Measurements from ENCODE around the gene OR13C4. TPM values are rescaled to one million over a fixed set of nuclear protein-coding genes. Genes with fewer than 3 reads are reported as not detected.

The OR13C4 gene
- total and polyA plus RNA-seq, 2 donors from 2014 or later: not detected

DNA sequence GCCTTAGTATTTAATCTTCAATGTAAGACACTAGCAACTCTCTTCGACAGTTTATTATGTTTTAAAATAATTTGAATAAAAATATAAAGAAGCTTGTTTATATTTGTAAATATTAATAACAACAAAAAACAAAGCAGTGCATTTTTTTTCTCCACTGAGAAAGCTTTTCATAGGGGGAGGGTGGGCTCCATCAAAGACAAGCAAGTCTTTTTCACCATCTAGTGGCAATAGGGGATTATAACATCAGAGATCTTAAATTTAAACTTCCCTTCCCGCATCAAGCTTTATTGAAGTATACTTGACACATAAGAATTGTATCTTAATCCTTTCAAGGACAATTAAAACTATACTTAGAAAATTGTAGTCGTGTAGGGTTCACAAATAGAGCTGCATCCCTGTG, 32.2 kb downstream of the OR13C4 start:
- no peak overlapping the region for H3K27ac ChIP-seq (ENCODE audit: low read depth in 2 of 2, low read length in 2 of 2)
- intact Hi-C loops (cut with DNase I): no loop called here
- H3K9ac ChIP-seq (ENCODE audit: low read length in 3 of 3): no peak overlapping the region
- TF ChIP-seq, protein P1, sequence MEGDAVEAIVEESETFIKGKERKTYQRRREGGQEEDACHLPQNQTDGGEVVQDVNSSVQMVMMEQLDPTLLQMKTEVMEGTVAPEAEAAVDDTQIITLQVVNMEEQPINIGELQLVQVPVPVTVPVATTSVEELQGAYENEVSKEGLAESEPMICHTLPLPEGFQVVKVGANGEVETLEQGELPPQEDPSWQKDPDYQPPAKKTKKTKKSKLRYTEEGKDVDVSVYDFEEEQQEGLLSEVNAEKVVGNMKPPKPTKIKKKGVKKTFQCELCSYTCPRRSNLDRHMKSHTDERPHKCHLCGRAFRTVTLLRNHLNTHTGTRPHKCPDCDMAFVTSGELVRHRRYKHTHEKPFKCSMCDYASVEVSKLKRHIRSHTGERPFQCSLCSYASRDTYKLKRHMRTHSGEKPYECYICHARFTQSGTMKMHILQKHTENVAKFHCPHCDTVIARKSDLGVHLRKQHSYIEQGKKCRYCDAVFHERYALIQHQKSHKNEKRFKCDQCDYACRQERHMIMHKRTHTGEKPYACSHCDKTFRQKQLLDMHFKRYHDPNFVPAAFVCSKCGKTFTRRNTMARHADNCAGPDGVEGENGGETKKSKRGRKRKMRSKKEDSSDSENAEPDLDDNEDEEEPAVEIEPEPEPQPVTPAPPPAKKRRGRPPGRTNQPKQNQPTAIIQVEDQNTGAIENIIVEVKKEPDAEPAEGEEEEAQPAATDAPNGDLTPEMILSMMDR (IDR thresholded peaks at IDR 0.05; ENCODE audit: borderline replicate concordance, extremely low read depth, insufficient read depth): no peak
- H3K9me3 ChIP-seq (ENCODE audit: control insufficient read depth in 2 of 3, insufficient read depth in 1 of 3, low read length in 3 of 3): no peaks in the 10 kb centered on the region
- FAIRE-seq: no peak
- H3K36me3 ChIP-seq (ENCODE audit: control insufficient read depth in 2 of 3, insufficient read depth in 3 of 3, low read length in 3 of 3): no peaks in the 10 kb centered on the region
- no peaks in the 10 kb centered on the region for H3K27me3 ChIP-seq (ENCODE audit: control insufficient read depth, insufficient read depth, low read length)
- no peaks in the 10 kb centered on the region for H3K4me1 ChIP-seq (ENCODE audit: control insufficient read depth in 2 of 3, insufficient read depth in 2 of 3, low read depth in 1 of 3, low read length in 3 of 3)
- DNase-seq: peak in 2 of 5 donors; percentile 17 to 32
- no peak overlapping the region for H3K4me3 ChIP-seq (ENCODE audit: low read length in 3 of 3)

DNA sequence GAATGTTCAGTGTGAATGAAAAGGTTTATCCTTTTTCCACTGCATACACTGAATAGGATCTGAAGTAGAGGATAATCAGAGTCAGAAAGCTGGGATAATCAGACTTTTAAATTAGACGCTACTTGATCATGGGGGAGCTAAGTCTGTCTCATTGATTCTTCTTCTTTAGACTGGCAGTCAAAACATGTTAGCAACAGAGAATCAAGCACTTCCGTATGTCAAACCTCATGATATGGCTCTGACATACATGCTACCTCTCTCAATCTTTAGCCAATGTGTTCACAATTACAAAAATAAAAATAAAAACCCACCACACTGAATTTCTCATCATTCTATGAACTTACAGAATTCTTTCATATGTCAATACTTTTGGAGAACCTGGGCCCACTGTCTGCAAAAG, 42.0 kb downstream of the OR13C4 start:
- no peaks in the 10 kb centered on the region for H3K9me3 ChIP-seq (ENCODE audit: control insufficient read depth in 2 of 3, insufficient read depth in 1 of 3, low read length in 3 of 3)
- no peaks in the 10 kb centered on the region for H3K36me3 ChIP-seq (ENCODE audit: control insufficient read depth in 2 of 3, insufficient read depth in 3 of 3, low read length in 3 of 3)
- H3K4me1 ChIP-seq (ENCODE audit: control insufficient read depth in 2 of 3, insufficient read depth in 2 of 3, low read depth in 1 of 3, low read length in 3 of 3): no peaks in the 10 kb centered on the region
- H3K27ac ChIP-seq (ENCODE audit: low read depth in 2 of 2, low read length in 2 of 2): no peak overlapping the region
- H3K27me3 ChIP-seq (ENCODE audit: control insufficient read depth, insufficient read depth, low read length): no peaks in the 10 kb centered on the region
- FAIRE-seq: no peak
- H3K9ac ChIP-seq (ENCODE audit: low read length in 3 of 3): no peak overlapping the region
- no peak overlapping the region for H3K4me3 ChIP-seq (ENCODE audit: low read length in 3 of 3)
- no peak for DNase-seq
- intact Hi-C loops (cut with DNase I): no loop called here
- TF ChIP-seq, protein P1 (IDR thresholded peaks at IDR 0.05; ENCODE audit: borderline replicate concordance, extremely low read depth, insufficient read depth): no peak

DNA sequence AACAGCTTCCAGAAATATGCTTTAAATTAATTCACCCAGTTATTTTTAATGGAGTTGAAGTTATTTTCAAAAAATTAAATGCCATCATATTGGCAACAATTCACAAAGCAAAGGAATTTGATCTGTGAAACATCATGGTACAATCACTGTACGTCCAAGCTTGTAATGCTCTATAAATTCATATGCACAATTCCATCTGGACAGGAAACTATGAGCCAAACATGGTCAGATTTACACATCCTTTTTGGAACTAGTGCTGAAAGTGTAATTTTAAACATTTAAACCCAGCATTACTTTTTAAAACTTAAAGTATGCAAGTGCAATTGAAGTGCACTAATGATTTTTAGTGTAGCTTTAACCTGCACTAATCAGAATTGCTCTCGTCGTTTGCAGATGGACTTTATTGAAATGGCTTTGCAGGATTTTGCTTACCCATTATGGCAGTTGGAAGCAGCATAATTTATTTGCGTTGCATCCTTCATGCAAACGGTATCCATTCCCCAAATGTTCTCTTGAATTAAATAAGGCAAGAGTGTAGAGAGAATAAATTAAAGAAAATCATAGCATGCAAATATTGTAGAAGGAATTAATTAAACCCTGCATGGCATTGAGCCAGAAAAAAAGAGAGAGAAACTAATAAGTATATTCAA, 44.0 kb downstream of the OR13C4 start:
- Histone ChIP-seq H3K27ac (ENCODE audit: low read depth in 2 of 2, low read length in 2 of 2) (no peak overlapping the region), H3K4me1 (ENCODE audit: control insufficient read depth in 2 of 3, insufficient read depth in 2 of 3, low read depth in 1 of 3, low read length in 3 of 3) (no peaks in the 10 kb centered on the region), H3K4me3 (ENCODE audit: low read length in 3 of 3) (no peak overlapping the region), H3K9ac (ENCODE audit: low read length in 3 of 3) (no peak overlapping the region), H3K27me3 (ENCODE audit: control insufficient read depth, insufficient read depth, low read length) (no peaks in the 10 kb centered on the region), H3K36me3 (ENCODE audit: control insufficient read depth in 2 of 3, insufficient read depth in 3 of 3, low read length in 3 of 3) (no peaks in the 10 kb centered on the region), H3K9me3 (ENCODE audit: control insufficient read depth in 2 of 3, insufficient read depth in 1 of 3, low read length in 3 of 3) (no peaks in the 10 kb centered on the region)
- intact Hi-C loops (cut with DNase I): no loop called here
- DNase-seq (no peak), FAIRE-seq (no peak)
- TF ChIP-seq, protein P1 (IDR thresholded peaks at IDR 0.05; ENCODE audit: borderline replicate concordance, extremely low read depth, insufficient read depth): no peak

Other genes starting within 250 kb of the OR13C4 start
- not detected for gene OR13F1, start 22.9 kb downstream of the OR13C4 start, total RNA-seq
- not detected for gene OR13F1, start 22.9 kb downstream of the OR13C4 start, polyA plus RNA-seq (ENCODE audit: insufficient read depth, low read depth, low replicate concordance)
- gene OR13C3, start 9.6 kb upstream of the OR13C4 start, total RNA-seq: not detected
- not detected for gene OR13C3, start 9.6 kb upstream of the OR13C4 start, polyA plus RNA-seq (ENCODE audit: insufficient read depth, low read depth, low replicate concordance)
- gene OR13C8, start 42.0 kb upstream of the OR13C4 start, total RNA-seq: not detected
- gene OR13C8, start 42.0 kb upstream of the OR13C4 start, polyA plus RNA-seq (ENCODE audit: insufficient read depth, low read depth, low replicate concordance): not detected
- not detected for gene OR13C5, start 72.2 kb upstream of the OR13C4 start, total RNA-seq
- not detected for gene OR13C5, start 72.2 kb upstream of the OR13C4 start, polyA plus RNA-seq (ENCODE audit: insufficient read depth, low read depth, low replicate concordance)
- not detected for gene OR13C2, start 78.4 kb upstream of the OR13C4 start, total RNA-seq
- gene OR13C2, start 78.4 kb upstream of the OR13C4 start, polyA plus RNA-seq (ENCODE audit: insufficient read depth, low read depth, low replicate concordance): not detected
- not detected for gene OR13C9, start 91.0 kb upstream of the OR13C4 start, total RNA-seq
- gene OR13C9, start 91.0 kb upstream of the OR13C4 start, polyA plus RNA-seq (ENCODE audit: insufficient read depth, low read depth, low replicate concordance): not detected
- not detected for gene OR13D1, start 167.3 kb upstream of the OR13C4 start, total RNA-seq
- not detected for gene OR13D1, start 167.3 kb upstream of the OR13C4 start, polyA plus RNA-seq (ENCODE audit: insufficient read depth, low read depth, low replicate concordance)
- 27.9 TPM for gene NIPSNAP3A, start 220.5 kb upstream of the OR13C4 start, total RNA-seq
- gene NIPSNAP3A, start 220.5 kb upstream of the OR13C4 start, polyA plus RNA-seq (ENCODE audit: insufficient read depth, low read depth, low replicate concordance): 31.2 TPM
- 5.5 TPM for gene NIPSNAP3B, start 236.9 kb upstream of the OR13C4 start, total RNA-seq
- gene NIPSNAP3B, start 236.9 kb upstream of the OR13C4 start, polyA plus RNA-seq (ENCODE audit: insufficient read depth, low read depth, low replicate concordance): 4.3 TPM